ENCODE data around the gene NT5C1B. TPM values are rescaled to one million over a fixed set of nuclear protein-coding genes. Genes with fewer than 3 reads are reported as not detected.

Gene NT5C1B
- polyA plus RNA-seq, 1 donor from 2014 or later: not detected

DNA sequence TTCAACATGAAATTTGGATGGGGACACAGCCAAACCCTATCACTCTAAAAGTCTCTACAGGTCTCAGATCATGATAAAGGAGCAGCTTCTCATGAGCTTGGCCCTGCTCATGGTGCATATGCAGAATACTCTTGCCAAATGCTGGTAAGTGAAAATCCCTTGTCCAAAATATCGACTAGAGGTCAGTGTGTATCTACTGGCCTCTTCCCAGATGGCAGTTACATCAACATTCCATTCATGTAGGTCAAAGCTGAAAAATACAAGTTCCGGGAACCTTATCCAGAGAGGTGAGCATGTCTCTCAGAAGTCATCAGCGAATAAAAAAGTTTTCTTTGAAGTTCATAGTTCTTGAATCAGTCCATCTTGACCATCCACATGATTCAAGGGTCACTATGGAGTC, 7.6 kb upstream of the NT5C1B start:
- H3K79me2 ChIP-seq (replicated peaks; ENCODE audit: insufficient read depth, low read length): no peaks in the 10 kb centered on the region
- TF ChIP-seq, protein P1, sequence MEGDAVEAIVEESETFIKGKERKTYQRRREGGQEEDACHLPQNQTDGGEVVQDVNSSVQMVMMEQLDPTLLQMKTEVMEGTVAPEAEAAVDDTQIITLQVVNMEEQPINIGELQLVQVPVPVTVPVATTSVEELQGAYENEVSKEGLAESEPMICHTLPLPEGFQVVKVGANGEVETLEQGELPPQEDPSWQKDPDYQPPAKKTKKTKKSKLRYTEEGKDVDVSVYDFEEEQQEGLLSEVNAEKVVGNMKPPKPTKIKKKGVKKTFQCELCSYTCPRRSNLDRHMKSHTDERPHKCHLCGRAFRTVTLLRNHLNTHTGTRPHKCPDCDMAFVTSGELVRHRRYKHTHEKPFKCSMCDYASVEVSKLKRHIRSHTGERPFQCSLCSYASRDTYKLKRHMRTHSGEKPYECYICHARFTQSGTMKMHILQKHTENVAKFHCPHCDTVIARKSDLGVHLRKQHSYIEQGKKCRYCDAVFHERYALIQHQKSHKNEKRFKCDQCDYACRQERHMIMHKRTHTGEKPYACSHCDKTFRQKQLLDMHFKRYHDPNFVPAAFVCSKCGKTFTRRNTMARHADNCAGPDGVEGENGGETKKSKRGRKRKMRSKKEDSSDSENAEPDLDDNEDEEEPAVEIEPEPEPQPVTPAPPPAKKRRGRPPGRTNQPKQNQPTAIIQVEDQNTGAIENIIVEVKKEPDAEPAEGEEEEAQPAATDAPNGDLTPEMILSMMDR (IDR thresholded peaks at IDR 0.05; ENCODE audit: poor library complexity, severe bottlenecking): no peak
- TF ChIP-seq, protein P2, sequence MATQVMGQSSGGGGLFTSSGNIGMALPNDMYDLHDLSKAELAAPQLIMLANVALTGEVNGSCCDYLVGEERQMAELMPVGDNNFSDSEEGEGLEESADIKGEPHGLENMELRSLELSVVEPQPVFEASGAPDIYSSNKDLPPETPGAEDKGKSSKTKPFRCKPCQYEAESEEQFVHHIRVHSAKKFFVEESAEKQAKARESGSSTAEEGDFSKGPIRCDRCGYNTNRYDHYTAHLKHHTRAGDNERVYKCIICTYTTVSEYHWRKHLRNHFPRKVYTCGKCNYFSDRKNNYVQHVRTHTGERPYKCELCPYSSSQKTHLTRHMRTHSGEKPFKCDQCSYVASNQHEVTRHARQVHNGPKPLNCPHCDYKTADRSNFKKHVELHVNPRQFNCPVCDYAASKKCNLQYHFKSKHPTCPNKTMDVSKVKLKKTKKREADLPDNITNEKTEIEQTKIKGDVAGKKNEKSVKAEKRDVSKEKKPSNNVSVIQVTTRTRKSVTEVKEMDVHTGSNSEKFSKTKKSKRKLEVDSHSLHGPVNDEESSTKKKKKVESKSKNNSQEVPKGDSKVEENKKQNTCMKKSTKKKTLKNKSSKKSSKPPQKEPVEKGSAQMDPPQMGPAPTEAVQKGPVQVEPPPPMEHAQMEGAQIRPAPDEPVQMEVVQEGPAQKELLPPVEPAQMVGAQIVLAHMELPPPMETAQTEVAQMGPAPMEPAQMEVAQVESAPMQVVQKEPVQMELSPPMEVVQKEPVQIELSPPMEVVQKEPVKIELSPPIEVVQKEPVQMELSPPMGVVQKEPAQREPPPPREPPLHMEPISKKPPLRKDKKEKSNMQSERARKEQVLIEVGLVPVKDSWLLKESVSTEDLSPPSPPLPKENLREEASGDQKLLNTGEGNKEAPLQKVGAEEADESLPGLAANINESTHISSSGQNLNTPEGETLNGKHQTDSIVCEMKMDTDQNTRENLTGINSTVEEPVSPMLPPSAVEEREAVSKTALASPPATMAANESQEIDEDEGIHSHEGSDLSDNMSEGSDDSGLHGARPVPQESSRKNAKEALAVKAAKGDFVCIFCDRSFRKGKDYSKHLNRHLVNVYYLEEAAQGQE (IDR thresholded peaks at IDR 0.05; ENCODE audit: borderline replicate concordance): no peak
- no peak for TF ChIP-seq SMC3 (conservative IDR thresholded peaks at IDR 0.05; ENCODE audit: poor library complexity)
- TF ChIP-seq RAD21 (conservative IDR thresholded peaks at IDR 0.05): no peak
- TF ChIP-seq POLR2AphosphoS5 (IDR thresholded peaks at IDR 0.05): no peak
- no peak for TF ChIP-seq MXI1 (conservative IDR thresholded peaks at IDR 0.05; ENCODE audit: poor library complexity, severe bottlenecking)
- TF ChIP-seq EZH2 (IDR thresholded peaks at IDR 0.05; ENCODE audit: borderline replicate concordance, insufficient read depth, low read length, poor library complexity, severe bottlenecking): no peak
- TF ChIP-seq TAF1 (IDR thresholded peaks at IDR 0.05; ENCODE audit: low read depth): no peak
- TF ChIP-seq EP300 (conservative IDR thresholded peaks at IDR 0.05; ENCODE audit: poor library complexity, severe bottlenecking): no peak
- no peak overlapping the region for H3K4me3 ChIP-seq (ENCODE audit: low read length)
- H3K9ac ChIP-seq (ENCODE audit: low read length): no peak overlapping the region
- H3K9me3 ChIP-seq (ENCODE audit: low read length): no peaks in the 10 kb centered on the region
- H2AFZ ChIP-seq (ENCODE audit: low read depth, low read length): no peak overlapping the region
- H3K4me2 ChIP-seq (ENCODE audit: low read length): no peak overlapping the region
- H4K20me1 ChIP-seq (ENCODE audit: insufficient read depth): no peaks in the 10 kb centered on the region
- H3K36me3 ChIP-seq (ENCODE audit: insufficient read depth, low read length): no peaks in the 10 kb centered on the region
- H3F3A ChIP-seq (ENCODE audit: insufficient read depth, low read length, poor library complexity, severe bottlenecking): no peaks in the 10 kb centered on the region
- no peak overlapping the region for H3K27ac ChIP-seq (ENCODE audit: low read length)
- H3K9me2 ChIP-seq (ENCODE audit: insufficient read depth, low read length): no peaks in the 10 kb centered on the region
- no peaks in the 10 kb centered on the region for H3K27me3 ChIP-seq (ENCODE audit: insufficient read depth, low read depth, low read length)

DNA sequence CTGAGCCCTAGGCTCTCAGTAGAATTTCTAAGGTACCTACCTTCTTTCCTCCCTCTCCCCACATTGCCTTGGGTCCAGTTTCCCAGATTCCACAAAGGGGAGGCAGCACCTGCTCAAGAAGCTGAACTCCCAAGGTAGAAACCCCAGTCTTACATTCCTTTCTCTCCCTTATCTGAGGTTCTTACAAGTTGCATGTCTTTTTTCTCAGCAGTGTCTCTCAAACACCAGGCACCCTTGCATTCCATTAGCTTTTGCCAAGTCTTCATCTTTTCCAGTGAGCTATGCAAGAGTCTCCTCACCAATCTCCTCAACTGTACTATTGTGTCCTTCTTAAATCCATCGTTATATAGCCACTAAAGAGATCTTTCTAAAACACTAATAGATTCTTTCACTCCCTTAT, 4.1 kb upstream of the NT5C1B start:
- Histone ChIP-seq H3K79me2 (replicated peaks; ENCODE audit: insufficient read depth, low read length) (no peaks in the 10 kb centered on the region), H3K27me3 (ENCODE audit: insufficient read depth, low read depth, low read length) (no peaks in the 10 kb centered on the region), H3K36me3 (ENCODE audit: insufficient read depth, low read length) (no peaks in the 10 kb centered on the region), H3K9me2 (ENCODE audit: insufficient read depth, low read length) (no peaks in the 10 kb centered on the region), H4K20me1 (ENCODE audit: insufficient read depth) (no peaks in the 10 kb centered on the region), H3K4me3 (ENCODE audit: low read length) (no peak overlapping the region), H3K9ac (ENCODE audit: low read length) (no peak overlapping the region), H3F3A (ENCODE audit: insufficient read depth, low read length, poor library complexity, severe bottlenecking) (no peaks in the 10 kb centered on the region), H3K27ac (ENCODE audit: low read length) (no peak overlapping the region), H3K4me2 (ENCODE audit: low read length) (no peak overlapping the region), H3K9me3 (ENCODE audit: low read length) (no peaks in the 10 kb centered on the region), H2AFZ (ENCODE audit: low read depth, low read length) (no peak overlapping the region)
- TF ChIP-seq RAD21 (conservative IDR thresholded peaks at IDR 0.05) (no peak), POLR2AphosphoS5 (IDR thresholded peaks at IDR 0.05) (no peak), SMC3 (conservative IDR thresholded peaks at IDR 0.05; ENCODE audit: poor library complexity) (no peak)

DNA sequence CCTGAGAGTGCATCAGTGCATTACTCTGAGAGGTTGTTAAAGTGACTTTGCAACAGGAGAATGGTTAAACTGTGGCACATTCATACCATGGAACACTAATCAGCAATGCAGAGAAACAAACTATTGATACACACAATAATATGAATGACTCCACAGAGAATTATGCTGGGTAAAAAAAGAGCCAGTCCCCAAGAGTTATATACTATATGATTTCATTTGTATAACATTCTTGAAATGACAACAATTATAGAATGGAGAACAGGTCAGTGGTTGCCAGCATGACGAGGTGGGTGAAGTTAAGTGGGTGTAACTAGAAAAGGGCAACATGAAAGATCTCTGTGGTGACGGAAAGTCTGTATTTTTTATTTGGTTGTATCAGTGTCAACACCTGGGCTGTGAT, 3.0 kb upstream of the NT5C1B start:
- Histone ChIP-seq H3K36me3 (ENCODE audit: insufficient read depth, low read length) (no peaks in the 10 kb centered on the region), H3K4me2 (ENCODE audit: low read length) (no peak overlapping the region), H3K9me2 (ENCODE audit: insufficient read depth, low read length) (no peaks in the 10 kb centered on the region), H2AFZ (ENCODE audit: low read depth, low read length) (no peak overlapping the region), H3K9ac (ENCODE audit: low read length) (no peak overlapping the region), H3K27me3 (ENCODE audit: insufficient read depth, low read depth, low read length) (no peaks in the 10 kb centered on the region), H3K79me2 (replicated peaks; ENCODE audit: insufficient read depth, low read length) (no peaks in the 10 kb centered on the region), H3K4me3 (ENCODE audit: low read length) (no peak overlapping the region), H3K27ac (ENCODE audit: low read length) (no peak overlapping the region), H3F3A (ENCODE audit: insufficient read depth, low read length, poor library complexity, severe bottlenecking) (no peaks in the 10 kb centered on the region), H3K9me3 (ENCODE audit: low read length) (no peaks in the 10 kb centered on the region), H4K20me1 (ENCODE audit: insufficient read depth) (no peaks in the 10 kb centered on the region)
- no peak for TF ChIP-seq TAF1 (IDR thresholded peaks at IDR 0.05; ENCODE audit: low read depth)
- TF ChIP-seq, protein P1 (IDR thresholded peaks at IDR 0.05; ENCODE audit: poor library complexity, severe bottlenecking): no peak
- TF ChIP-seq, protein P2 (IDR thresholded peaks at IDR 0.05; ENCODE audit: borderline replicate concordance): no peak
- TF ChIP-seq EP300 (conservative IDR thresholded peaks at IDR 0.05; ENCODE audit: poor library complexity, severe bottlenecking): no peak
- TF ChIP-seq SMC3 (conservative IDR thresholded peaks at IDR 0.05; ENCODE audit: poor library complexity): no peak
- TF ChIP-seq RAD21 (conservative IDR thresholded peaks at IDR 0.05): no peak
- no peak for TF ChIP-seq MXI1 (conservative IDR thresholded peaks at IDR 0.05; ENCODE audit: poor library complexity, severe bottlenecking)
- TF ChIP-seq POLR2AphosphoS5 (IDR thresholded peaks at IDR 0.05): no peak
- TF ChIP-seq EZH2 (IDR thresholded peaks at IDR 0.05; ENCODE audit: borderline replicate concordance, insufficient read depth, low read length, poor library complexity, severe bottlenecking): no peak

Measured in neural cell (in vitro differentiated cells).